OCI-LY7 (cell line): Measurements from ENCODE around the gene PHYKPL. TPM values are rescaled to one million over a fixed set of nuclear protein-coding genes. Genes with fewer than 3 reads are reported as not detected.

ENCODE experiments used
- BruUV-seq: library from RNA; stranded (reverse); fragments of 400-500 nt; replicated peaks from 2 replicates; lab custom pipeline; 2021; lab: Mats Ljungman, UMichigan
- CTCF ChIA-PET: fragments of 300-600 bp; sonication (Branson Sonifier 250); formaldehyde crosslinking; loops from one replicate; lab custom pipeline; 2022; ENCODE audit warnings: antibody characterized with exemption; ENCODE audit not compliant: unreplicated experiment; lab: Charles Lee
- POLR2A ChIA-PET: fragments of 300-600 bp; sonication (Branson Sonifier 250); formaldehyde crosslinking; loops from one replicate; lab custom pipeline; 2022; ENCODE audit warnings: antibody characterized with exemption; lab: Charles Lee
- DNase-seq: peaks from one replicate; pipeline ENCODE4 v3.0.0-alpha.2; 2015; ENCODE audit warnings: low spot score
- H2AFZ ChIP-seq: fragments of 200-600 bp; sonication (generic), shearing (Covaris generic); 2 replicates; pipeline ENCODE4 v1.6.1; 2014; ENCODE audit warnings: mild to moderate bottlenecking, antibody characterized with exemption, low read length, moderate library complexity
- H3K27ac ChIP-seq: fragments of 200-600 bp; sonication (generic); 2 replicates; pipeline ENCODE4 v1.5.1; 2014; ENCODE audit warnings: mixed run types, low read depth, mild to moderate bottlenecking, moderate library complexity, low read length, inconsistent platforms; ENCODE audit not compliant: poor library complexity, severe bottlenecking
- H3K36me3 ChIP-seq: fragments of 200-600 bp; sonication (generic); 2 replicates; pipeline ENCODE4 v1.6.1; 2014; ENCODE audit warnings: mild to moderate bottlenecking, antibody characterized with exemption, low read length, moderate library complexity, mixed read lengths; ENCODE audit not compliant: insufficient read depth
- H3K4me1 ChIP-seq: fragments of 200-600 bp; sonication (generic); 2 replicates; pipeline ENCODE4 v1.5.1; 2014; ENCODE audit warnings: mild to moderate bottlenecking, low read length; ENCODE audit not compliant: insufficient read depth, poor library complexity, severe bottlenecking
- H3K4me2 ChIP-seq: fragments of 200-600 bp; sonication (generic); 2 replicates; pipeline ENCODE4 v1.6.1; 2014; ENCODE audit warnings: mild to moderate bottlenecking, low read length
- H3K4me3 ChIP-seq: fragments of 200-600 bp; sonication (generic); 2 replicates; pipeline ENCODE4 v1.5.1; 2014; ENCODE audit warnings: mild to moderate bottlenecking, low read depth, low read length; ENCODE audit not compliant: poor library complexity, severe bottlenecking
- H3K79me2 ChIP-seq: fragments of 200-600 bp; sonication (generic); 2 replicates; pipeline ENCODE4 v1.6.1; 2016; ENCODE audit warnings: low read depth, mild to moderate bottlenecking, low read length, moderate library complexity, mixed read lengths; ENCODE audit not compliant: insufficient read depth
- H3K9me2 ChIP-seq: fragments of 200-600 bp; sonication (generic); 2 replicates; pipeline ENCODE4 v1.6.1; 2016; ENCODE audit warnings: mild to moderate bottlenecking, low read length, mixed read lengths; ENCODE audit not compliant: insufficient read depth
- H3K9me3 ChIP-seq: fragments of 200-600 bp; sonication (generic); 2 replicates; pipeline ENCODE4 v1.6.1; 2014; ENCODE audit warnings: mild to moderate bottlenecking, mixed run types, low read length, mixed read lengths
- H4K20me1 ChIP-seq: fragments of 200-600 bp; sonication (generic); 2 replicates; pipeline ENCODE4 v1.6.1; 2014; ENCODE audit warnings: mild to moderate bottlenecking, antibody characterized with exemption, low read length, moderate library complexity, mixed read lengths; ENCODE audit not compliant: insufficient read depth
- CTCF ChIP-seq: fragments of 200-600 bp; sonication (generic); conservative IDR thresholded peaks from 2 replicates; pipeline ENCODE4 v1.5.1; 2014; ENCODE audit warnings: mild to moderate bottlenecking, antibody characterized with exemption, low read length, moderate library complexity, mixed read lengths
- EZH2phosphoT487 ChIP-seq: fragments of 200-600 bp; sonication (generic); IDR thresholded peaks from 2 replicates; pipeline ENCODE4 v1.6.1; 2018; ENCODE audit warnings: low read depth, borderline replicate concordance, mild to moderate bottlenecking, mixed run types, antibody characterized with exemption, low read length, moderate library complexity, mixed read lengths
- intact Hi-C: fragments of 100-400 bp; cut with micrococcal nuclease; formaldehyde crosslinking; loops from one replicate; pipeline ENCODE4 v1.10.0; 2022; ENCODE audit not compliant: unreplicated experiment
- total RNA-seq, 2 experiments: library from RNA; depleted of rRNA in 1 of 2; stranded (reverse); fragments of >200 nt in 1 of 2; shearing (Covaris generic) in 1 of 2; gene quantifications; 2 replicates each; pipeline ENCODE4 v1.2.3, GENCODE V29; 2014 to 2022

PHYKPL gene
- total RNA-seq, 2 experiments from 2014 or later: 86.3 to 146 TPM

- Histone ChIP-seq H3K4me1 (peaks cover 18% of the 10 kb centered on the region), H4K20me1 (peaks cover 9% of the 10 kb centered on the region; the same call in 1 of the 2 replicates), H3K36me3 (peaks cover 89% of the 10 kb centered on the region), H3K79me2 (peaks cover 29% of the 10 kb centered on the region), H2AFZ (no peak overlapping the region), H3K27ac (no peak overlapping the region), H3K4me2 (no peak overlapping the region), H3K9me3 (no peaks in the 10 kb centered on the region), H3K4me3 (no peak overlapping the region), H3K9me2 (no peaks in the 10 kb centered on the region)
- TF ChIP-seq EZH2phosphoT487 (no peak), CTCF (no peak)
- POLR2A ChIA-PET: interaction anchor here (1.2 kb wide), 1 partner anchor 11 kb away, joined by 4 read pairs; no protein-coding TSS in a partner anchor
- intact Hi-C loops: no loop called here
- CTCF ChIA-PET: no interaction called here
- BruUV-seq: no TSS peak
- no peak for DNase-seq
These were observed 4.7 kb downstream of the PHYKPL start for GRCh38 chr5:178227929-178228328.

DNA sequence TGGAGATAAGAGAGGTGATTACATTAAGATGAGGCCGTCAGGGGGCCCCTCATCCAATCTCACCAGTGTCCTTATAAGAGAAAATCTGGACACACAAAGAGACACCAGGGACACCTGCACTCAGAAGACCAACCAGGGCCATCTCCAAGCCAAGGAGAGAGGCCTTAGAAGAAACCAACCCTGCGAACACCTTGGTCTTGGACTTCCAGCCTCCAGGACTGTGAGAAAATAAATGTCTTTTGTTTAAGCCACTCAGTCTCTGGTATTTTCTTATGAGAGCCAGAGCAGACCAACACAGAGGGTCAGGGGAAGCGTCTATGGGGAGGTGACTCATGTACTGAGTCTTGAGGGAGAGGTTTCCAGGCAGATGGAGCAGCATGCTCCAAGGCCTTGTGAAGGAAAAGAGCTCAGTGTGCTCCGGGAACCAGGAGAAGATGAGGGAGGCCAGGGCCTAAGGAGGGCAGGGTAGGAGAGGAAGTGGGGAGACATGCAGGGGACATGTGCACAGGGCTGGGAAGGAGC, 5.4 kb downstream of the PHYKPL start:
- CTCF ChIA-PET: no interaction called here
- Histone ChIP-seq H3K4me1 (peaks cover 16% of the 10 kb centered on the region), H3K9me3 (no peaks in the 10 kb centered on the region), H2AFZ (no peak overlapping the region), H3K4me3 (no peak overlapping the region), H3K9me2 (no peaks in the 10 kb centered on the region), H3K36me3 (peaks cover 97% of the 10 kb centered on the region), H3K79me2 (peaks cover 29% of the 10 kb centered on the region), H3K4me2 (no peak overlapping the region), H4K20me1 (peaks cover 9% of the 10 kb centered on the region; the same call in 1 of the 2 replicates), H3K27ac (no peak overlapping the region)
- TF ChIP-seq EZH2phosphoT487 (no peak), CTCF (no peak)
- intact Hi-C loops: no loop called here
- DNase-seq: no peak
- POLR2A ChIA-PET: no interaction called here
- BruUV-seq: no TSS peak

DNA sequence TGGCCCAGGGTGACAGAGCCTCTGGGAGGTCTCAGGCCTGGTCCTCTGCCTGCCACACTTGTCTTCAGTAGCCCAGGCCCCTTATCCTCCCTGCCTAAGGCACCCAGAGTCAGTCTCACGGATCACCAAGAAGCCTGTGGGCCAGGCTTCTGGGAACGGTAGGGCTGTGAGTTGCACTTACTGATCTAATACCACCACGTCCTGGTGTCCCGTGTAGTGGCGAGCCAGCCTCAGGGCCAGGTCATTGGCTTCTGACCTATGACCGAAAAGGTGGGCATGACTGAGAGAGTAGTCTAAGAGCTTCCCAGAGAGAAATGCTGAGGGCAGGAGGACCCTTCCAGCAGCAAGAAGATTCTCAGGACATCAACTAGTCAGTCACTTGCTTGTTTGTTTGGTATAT, 7.4 kb downstream of the PHYKPL start:
- H3K4me2 ChIP-seq: no peak overlapping the region
- no peaks in the 10 kb centered on the region for H3K9me3 ChIP-seq
- POLR2A ChIA-PET: no interaction called here
- DNase-seq: no peak
- intact Hi-C loops: no loop called here
- H3K27ac ChIP-seq: no peak overlapping the region
- no peak overlapping the region for H2AFZ ChIP-seq
- BruUV-seq: no TSS peak
- H3K9me2 ChIP-seq: no peaks in the 10 kb centered on the region
- CTCF ChIA-PET: no interaction called here
- TF ChIP-seq EZH2phosphoT487 (no peak), CTCF (no peak)
- H3K36me3 ChIP-seq: peaks cover 97% of the 10 kb centered on the region
- peaks cover 2% of the 10 kb centered on the region for H3K4me1 ChIP-seq
- H3K79me2 ChIP-seq: peaks cover 9% of the 10 kb centered on the region; the same call in 1 of the 2 replicates
- no peak overlapping the region for H3K4me3 ChIP-seq
- H4K20me1 ChIP-seq: no peaks in the 10 kb centered on the region
